ENCODE data around the gene XYLB. TPM values are rescaled to one million over a fixed set of nuclear protein-coding genes. Genes with fewer than 3 reads are reported as not detected.

XYLB gene
- total RNA-seq (2016; rRNA removed; fragmentation: Illumina TruSeq; extraction: Trizol) (25.9 and 28.9 TPM in 2 replicates), polyA plus RNA-seq (2011; rRNA removed) (27.0 and 30.0 TPM in 2 replicates), polyA minus RNA-seq (2011; rRNA and poly(A)+ RNA removed; ENCODE audit: low replicate concordance) (33.1 and 81.7 TPM in 2 replicates), Bru-seq, nascent RNA (percentile 92 among the genes with signal in this experiment), BruChase-seq, experiment 1, labeled RNA remaining after a 6-hour chase (percentile 85 among the genes with signal in this experiment), BruChase-seq, experiment 2, labeled RNA remaining after a 2-hour chase (percentile 95 among the genes with signal in this experiment)
- 4.8 and 7.1 TPM in 2 replicates for total RNA-seq (2016; cell fraction: cytosol; rRNA removed; fragmentation: Illumina TruSeq; extraction: Trizol; ENCODE audit: low read depth)
- total RNA-seq (2016; cell fraction: insoluble cytoplasmic fraction; rRNA removed; fragmentation: Illumina TruSeq; extraction: Trizol): 24.2 and 27.1 TPM in 2 replicates
- 7.2 and 8.5 TPM in 2 replicates for total RNA-seq (2016; cell fraction: membrane; rRNA removed; fragmentation: Illumina TruSeq; extraction: Trizol)
- 41.8 and 48.3 TPM in 2 replicates for total RNA-seq (2016; cell fraction: nucleus; rRNA removed; fragmentation: Illumina TruSeq; extraction: Trizol)
- 12.0 and 14.4 TPM in 2 replicates for polyA plus RNA-seq (2011; cell fraction: cytosol; rRNA removed)
- polyA plus RNA-seq (2011; cell fraction: nucleus; rRNA removed): 50.8 and 61.5 TPM in 2 replicates
- polyA plus RNA-seq (2012): 19.4 and 27.4 TPM in 2 replicates
- 3.2 and 3.5 TPM in 2 replicates for polyA plus RNA-seq (2016; cell fraction: cytosol; fragmentation: Illumina TruSeq; extraction: Trizol; ENCODE audit: low read depth)
- 27.4 and 32.8 TPM in 2 replicates for polyA plus RNA-seq (2016; cell fraction: insoluble cytoplasmic fraction; fragmentation: Illumina TruSeq; extraction: Trizol; ENCODE audit: low read depth)
- 8.6 and 8.7 TPM in 2 replicates for polyA plus RNA-seq (2016; cell fraction: membrane; fragmentation: Illumina TruSeq; extraction: Trizol; ENCODE audit: low read depth)
- polyA plus RNA-seq (2016; cell fraction: nucleus; fragmentation: Illumina TruSeq; extraction: Trizol; ENCODE audit: insufficient read depth, low read depth): 46.3 and 54.4 TPM in 2 replicates
- polyA minus RNA-seq (2011; cell fraction: cytosol; rRNA and poly(A)+ RNA removed): 16.2 and 25.9 TPM in 2 replicates
- 90.9 and 100.0 TPM in 2 replicates for polyA minus RNA-seq (2011; cell fraction: nucleus; rRNA and poly(A)+ RNA removed)
- long read RNA-seq, experiment 1, transcript XYLB-201 (19 exons, 3,664 nt): major isoform, 17 of 33 reads
- long read RNA-seq, experiment 1, partial matches to known transcripts: 5 of 33 reads
- long read RNA-seq, experiment 1, other reads (novel, unspliced or antisense): 11 of 33 reads
- long read RNA-seq, experiment 2, transcript XYLB-201 (19 exons, 3,664 nt): major isoform, 13 of 39 reads
- long read RNA-seq, experiment 2, partial matches to known transcripts: 7 of 39 reads
- long read RNA-seq, experiment 2, other reads (novel, unspliced or antisense): 19 of 39 reads

DNA sequence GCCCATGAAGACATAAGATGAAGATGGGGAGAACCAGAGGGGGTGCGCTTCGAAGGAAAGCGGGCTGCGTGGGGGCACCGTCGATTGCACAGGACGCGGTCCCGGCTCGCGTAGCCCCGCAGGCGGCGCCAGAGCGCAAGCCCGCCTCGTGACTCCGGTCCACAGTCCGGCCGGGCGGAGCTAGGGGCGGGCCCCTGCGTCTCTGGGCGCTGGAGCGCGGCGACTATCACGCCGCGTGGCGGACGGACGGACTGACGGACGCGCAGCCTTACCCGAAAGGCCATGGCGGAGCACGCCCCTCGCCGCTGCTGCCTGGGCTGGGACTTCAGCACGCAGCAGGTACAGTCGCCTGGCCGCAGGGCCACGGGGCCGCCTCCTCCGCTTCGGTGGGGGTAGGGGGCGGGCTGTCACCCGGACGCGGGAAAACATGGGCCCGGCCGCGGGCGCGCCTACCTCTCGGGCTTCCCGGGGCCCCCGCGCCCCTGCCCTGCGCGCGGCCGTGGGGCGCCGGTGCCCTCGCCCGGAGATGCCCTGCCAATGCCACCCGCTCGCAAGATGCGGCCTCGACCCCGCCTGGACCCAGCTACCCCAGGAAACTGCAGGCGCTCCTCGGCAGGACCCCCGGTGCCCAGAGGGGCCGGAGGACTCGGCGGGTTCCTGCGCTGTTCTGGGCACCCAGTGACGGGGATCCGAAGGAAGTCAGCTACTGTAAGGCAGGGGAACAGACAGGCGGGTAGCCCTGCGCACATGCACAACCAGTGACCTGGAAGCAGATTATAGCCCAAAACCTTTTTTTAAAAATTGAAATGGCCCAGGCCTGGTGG, at the start of gene XYLB:
Gene XYLB (plus strand): TSS at position 199 of the 824 bp plus-strand sequence. CDS start 84 bp downstream, at position 283.
- H3K4me3 ChIP-seq (replicated peaks in 1 of 3; ENCODE audit: insufficient read depth in 1 of 3, low read depth in 2 of 3, low read length in 3 of 3): peak within 1 kb of the TSS; percentile 89 to 100 (median 94)
- intact Hi-C loops (cut with micrococcal nuclease; ENCODE audit: unreplicated experiment): loop anchor here (2.0 kb wide), 2 partner anchors 134 to 214 kb away; no protein-coding TSS in a partner anchor
- H3K36me3 ChIP-seq (replicated peaks in 1 of 2; ENCODE audit: control insufficient read depth in 1 of 2, insufficient read depth in 2 of 2, low read length in 2 of 2): peaks cover 7 to 25% of the 10 kb centered on the region in 2 experiments
- H2AFZ ChIP-seq (ENCODE audit: low read length): peak within 1 kb of the TSS; percentile 12
- H3K79me2 ChIP-seq (ENCODE audit: insufficient read depth, low read length): peaks cover 48% of the 10 kb centered on the region
- ChIA-PET CTCF (ENCODE audit: low intra/inter-chr PET ratio, low total read pairs) (interaction anchor here (1.5 kb wide), 1 partner anchor 133 kb away, joined by 8 read pairs; no protein-coding TSS in a partner anchor), POLR2A (interaction anchor here (0.9 to 2.2 kb wide), 19 partner anchors 9 to 293 kb away, joined by 3 to 10 read pairs (median 4); partner anchors contain the start of genes ACAA1, ACVR2B, EXOG and OXSR1)
- no peaks in the 10 kb centered on the region for H3K27me3 ChIP-seq (ENCODE audit: control insufficient read depth in 1 of 2, insufficient read depth in 2 of 2, low read length in 2 of 2)
- peak within 1 kb of the TSS; percentile 93 for H3K27ac ChIP-seq (ENCODE audit: extremely low read length, insufficient read depth, low read length)
- FAIRE-seq (no peak), ATAC-seq (peak; percentile 90), DNase-seq (ENCODE audit: low spot score) (peak; percentile 73)
- peak within 1 kb of the TSS; percentile 91 for H3K9ac ChIP-seq (ENCODE audit: insufficient read depth, low read depth, low read length)
- in situ Hi-C loops (cut with HindIII; ENCODE audit: extremely low pct_ligation_motif_present, low pct_unique_long_range_greater_than_20kb): loop anchor here (5.0 kb wide), 1 partner anchor 136 kb away; no protein-coding TSS in a partner anchor
- 0% methylated on average over 13 of the region's 85 CpGs for WGBS (ENCODE audit: low lambda C conversion rate)
- H3K9me3 ChIP-seq (ENCODE audit: low read length): no peaks in the 10 kb centered on the region
- H4K20me1 ChIP-seq (ENCODE audit: insufficient read depth, low read length): peaks cover 20% of the 10 kb centered on the region
- peaks cover 48% of the 10 kb centered on the region for H3K4me1 ChIP-seq (ENCODE audit: insufficient read depth, low read length)
- H3K4me2 ChIP-seq (ENCODE audit: low read depth, low read length): peak within 1 kb of the TSS; percentile 94
- TSS peak; percentile 96 for BruUV-seq (replicated peaks)
- TF ChIP-seq, protein P1, sequence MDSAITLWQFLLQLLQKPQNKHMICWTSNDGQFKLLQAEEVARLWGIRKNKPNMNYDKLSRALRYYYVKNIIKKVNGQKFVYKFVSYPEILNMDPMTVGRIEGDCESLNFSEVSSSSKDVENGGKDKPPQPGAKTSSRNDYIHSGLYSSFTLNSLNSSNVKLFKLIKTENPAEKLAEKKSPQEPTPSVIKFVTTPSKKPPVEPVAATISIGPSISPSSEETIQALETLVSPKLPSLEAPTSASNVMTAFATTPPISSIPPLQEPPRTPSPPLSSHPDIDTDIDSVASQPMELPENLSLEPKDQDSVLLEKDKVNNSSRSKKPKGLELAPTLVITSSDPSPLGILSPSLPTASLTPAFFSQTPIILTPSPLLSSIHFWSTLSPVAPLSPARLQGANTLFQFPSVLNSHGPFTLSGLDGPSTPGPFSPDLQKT (CRISPR knock-in tag; IDR thresholded peaks at IDR 0.05; ENCODE audit: borderline replicate concordance): no peak
- TF ChIP-seq ZSCAN22 (CRISPR knock-in tag; IDR thresholded peaks at IDR 0.05) (peak; percentile 53; the same call in 1 of the 2 replicates), DNMT3B (CRISPR knock-in tag; conservative IDR thresholded peaks at IDR 0.05) (0 out of 2 replicates have a peak, but pooled peaks have one; percentile 24), ZNF616 (CRISPR knock-in tag; IDR thresholded peaks at IDR 0.05; ENCODE audit: low read depth) (peak; percentile 87), ZFP37 (CRISPR knock-in tag; IDR thresholded peaks at IDR 0.05; ENCODE audit: borderline replicate concordance) (peak; percentile 76; the same call in 1 of the 2 replicates), SIN3A (IDR thresholded peaks at IDR 0.05; ENCODE audit: borderline replicate concordance, low read depth, low read length) (peak; percentile 79; the same call in 1 of the 2 replicates), HOXA9 (CRISPR knock-in tag; IDR thresholded peaks at IDR 0.05; ENCODE audit: borderline replicate concordance) (peak; percentile 77), GFI1 (CRISPR knock-in tag; IDR thresholded peaks at IDR 0.05; ENCODE audit: borderline replicate concordance) (peak; percentile 84), GABPA (IDR thresholded peaks at IDR 0.05; ENCODE audit: low read depth, low read length) (no peak), GABPA (CRISPR knock-in tag; IDR thresholded peaks at IDR 0.05; ENCODE audit: low read depth) (0 out of 2 replicates have a peak, but pooled peaks have one; percentile 8), GTF2F1 (IDR thresholded peaks at IDR 0.05; ENCODE audit: low read length) (no peak), DNMT1 (CRISPR knock-in tag; IDR thresholded peaks at IDR 0.05) (peak; percentile 82)
- TF ChIP-seq, protein P2, sequence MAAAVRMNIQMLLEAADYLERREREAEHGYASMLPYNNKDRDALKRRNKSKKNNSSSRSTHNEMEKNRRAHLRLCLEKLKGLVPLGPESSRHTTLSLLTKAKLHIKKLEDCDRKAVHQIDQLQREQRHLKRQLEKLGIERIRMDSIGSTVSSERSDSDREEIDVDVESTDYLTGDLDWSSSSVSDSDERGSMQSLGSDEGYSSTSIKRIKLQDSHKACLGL (CRISPR knock-in tag; IDR thresholded peaks at IDR 0.05): peak; percentile 98
- TF ChIP-seq, protein P3, sequence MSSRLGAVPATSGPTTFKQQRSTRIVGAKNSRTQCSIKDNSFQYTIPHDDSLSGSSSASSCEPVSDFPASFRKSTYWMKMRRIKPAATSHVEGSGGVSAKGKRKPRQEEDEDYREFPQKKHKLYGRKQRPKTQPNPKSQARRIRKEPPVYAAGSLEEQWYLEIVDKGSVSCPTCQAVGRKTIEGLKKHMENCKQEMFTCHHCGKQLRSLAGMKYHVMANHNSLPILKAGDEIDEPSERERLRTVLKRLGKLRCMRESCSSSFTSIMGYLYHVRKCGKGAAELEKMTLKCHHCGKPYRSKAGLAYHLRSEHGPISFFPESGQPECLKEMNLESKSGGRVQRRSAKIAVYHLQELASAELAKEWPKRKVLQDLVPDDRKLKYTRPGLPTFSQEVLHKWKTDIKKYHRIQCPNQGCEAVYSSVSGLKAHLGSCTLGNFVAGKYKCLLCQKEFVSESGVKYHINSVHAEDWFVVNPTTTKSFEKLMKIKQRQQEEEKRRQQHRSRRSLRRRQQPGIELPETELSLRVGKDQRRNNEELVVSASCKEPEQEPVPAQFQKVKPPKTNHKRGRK (CRISPR knock-in tag; IDR thresholded peaks at IDR 0.05): 0 out of 2 replicates have a peak, but pooled peaks have one; percentile 54

Data from HepG2 (cell line).